Measurements from ENCODE around the gene UBIAD1. TPM values are rescaled to one million over a fixed set of nuclear protein-coding genes. Genes with fewer than 3 reads are reported as not detected.

UBIAD1 gene
- total RNA-seq, 3 donors from 2014 or later: 8.9 to 14.9 (median 12.6) TPM

DNA sequence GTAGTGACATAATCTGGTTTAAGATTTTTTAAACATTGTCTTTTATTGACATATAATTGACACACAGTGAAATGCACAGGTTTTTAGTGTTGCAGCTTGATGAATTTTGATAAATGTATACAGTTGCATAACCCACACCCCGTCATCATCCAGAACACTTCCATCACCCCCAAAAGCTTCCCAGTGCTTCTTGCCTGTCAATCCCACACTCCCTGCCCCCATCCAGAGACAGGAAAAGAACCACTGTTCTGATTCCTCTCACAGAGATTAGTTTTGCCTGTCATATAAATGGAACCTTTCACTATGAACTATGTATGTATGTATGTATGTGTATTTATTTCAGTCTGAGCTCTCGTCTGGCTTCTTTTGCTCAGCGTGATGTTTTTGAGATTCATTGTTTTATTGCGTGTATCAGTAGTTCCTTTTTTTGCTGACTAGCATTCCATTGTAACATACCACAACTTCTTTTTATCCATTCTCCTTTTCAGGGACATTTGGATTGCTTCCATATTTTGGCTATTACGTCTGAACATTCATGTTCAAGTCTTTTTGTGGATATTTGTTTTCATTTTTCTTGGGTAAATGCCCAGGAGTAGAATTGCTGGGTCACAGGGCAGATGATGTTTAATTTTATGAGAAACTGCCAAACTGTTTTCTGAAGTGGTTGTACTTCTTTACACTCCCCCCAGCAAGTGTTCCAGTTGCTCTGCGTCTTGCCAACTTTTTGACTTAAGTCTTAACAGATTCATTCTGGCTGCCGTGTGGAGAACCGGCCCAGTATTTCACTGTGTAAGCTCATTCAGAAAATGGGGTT, 8.7 kb downstream of the UBIAD1 start:
- ATAC-seq (no peak), DNase-seq (no peak)
- Histone ChIP-seq H3K4me3 (no peak overlapping the region), H3K9me3 (no peaks in the 10 kb centered on the region), H3K36me3 (ENCODE audit: low read depth) (no peaks in the 10 kb centered on the region), H3K4me1 (ENCODE audit: low read depth) (no peaks in the 10 kb centered on the region)
- intact Hi-C loops (cut with DNase I, micrococcal nuclease): no loop called here
- TF ChIP-seq, protein P1, sequence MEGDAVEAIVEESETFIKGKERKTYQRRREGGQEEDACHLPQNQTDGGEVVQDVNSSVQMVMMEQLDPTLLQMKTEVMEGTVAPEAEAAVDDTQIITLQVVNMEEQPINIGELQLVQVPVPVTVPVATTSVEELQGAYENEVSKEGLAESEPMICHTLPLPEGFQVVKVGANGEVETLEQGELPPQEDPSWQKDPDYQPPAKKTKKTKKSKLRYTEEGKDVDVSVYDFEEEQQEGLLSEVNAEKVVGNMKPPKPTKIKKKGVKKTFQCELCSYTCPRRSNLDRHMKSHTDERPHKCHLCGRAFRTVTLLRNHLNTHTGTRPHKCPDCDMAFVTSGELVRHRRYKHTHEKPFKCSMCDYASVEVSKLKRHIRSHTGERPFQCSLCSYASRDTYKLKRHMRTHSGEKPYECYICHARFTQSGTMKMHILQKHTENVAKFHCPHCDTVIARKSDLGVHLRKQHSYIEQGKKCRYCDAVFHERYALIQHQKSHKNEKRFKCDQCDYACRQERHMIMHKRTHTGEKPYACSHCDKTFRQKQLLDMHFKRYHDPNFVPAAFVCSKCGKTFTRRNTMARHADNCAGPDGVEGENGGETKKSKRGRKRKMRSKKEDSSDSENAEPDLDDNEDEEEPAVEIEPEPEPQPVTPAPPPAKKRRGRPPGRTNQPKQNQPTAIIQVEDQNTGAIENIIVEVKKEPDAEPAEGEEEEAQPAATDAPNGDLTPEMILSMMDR (IDR thresholded peaks at IDR 0.05): no peak

DNA sequence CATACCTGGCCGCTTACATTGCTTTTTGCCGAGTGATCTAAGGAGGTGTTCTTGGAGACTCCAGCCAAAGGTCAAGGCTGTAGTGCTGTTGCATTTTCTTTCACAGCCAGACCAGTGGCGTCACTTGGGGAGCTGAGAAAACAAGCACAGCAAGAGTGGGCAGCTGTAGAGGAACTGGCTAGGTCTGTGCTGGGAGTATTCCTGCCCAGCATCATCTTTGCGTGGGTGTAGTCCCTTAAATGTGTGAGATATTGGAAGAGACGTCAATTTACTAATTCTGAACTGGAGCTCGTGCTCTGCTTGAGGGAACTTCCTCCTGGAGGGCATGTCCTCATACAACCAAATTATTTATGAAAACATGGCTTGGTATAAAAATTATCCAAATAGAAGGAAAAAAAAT, 10.2 kb downstream of the UBIAD1 start:
- TF ChIP-seq, protein P1 (IDR thresholded peaks at IDR 0.05): no peak
- Histone ChIP-seq H3K36me3 (ENCODE audit: low read depth) (no peaks in the 10 kb centered on the region), H3K9me3 (no peaks in the 10 kb centered on the region), H3K4me3 (no peak overlapping the region), H3K4me1 (ENCODE audit: low read depth) (no peaks in the 10 kb centered on the region)
- intact Hi-C loops (cut with DNase I, micrococcal nuclease): no loop called here
- DNase-seq (no peak), ATAC-seq (no peak)

DNA sequence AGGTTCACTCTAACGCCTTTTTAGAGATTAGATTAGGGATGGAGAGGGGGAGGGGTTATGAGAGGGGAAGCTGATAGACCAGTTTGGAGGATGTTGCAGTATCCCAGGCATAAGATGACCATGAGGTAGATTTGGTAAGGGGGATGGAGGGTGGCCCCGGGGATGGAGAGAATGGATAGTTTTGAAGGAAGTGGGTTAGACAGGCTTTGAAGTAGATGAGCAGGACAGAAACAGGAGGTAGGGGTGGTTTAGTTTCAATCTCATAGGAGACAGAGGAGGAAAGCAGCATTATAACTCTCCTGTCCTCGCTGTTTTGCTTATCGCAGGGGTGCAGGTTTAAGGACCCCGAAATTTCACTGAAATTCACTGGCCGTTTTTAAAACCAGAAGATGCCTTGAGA, 11.8 kb downstream of the UBIAD1 start:
- H3K4me1 ChIP-seq (ENCODE audit: low read depth): no peaks in the 10 kb centered on the region
- ATAC-seq: no peak
- no peak for DNase-seq
- TF ChIP-seq, protein P1 (IDR thresholded peaks at IDR 0.05): no peak
- intact Hi-C loops (cut with DNase I, micrococcal nuclease): no loop called here
- no peaks in the 10 kb centered on the region for H3K9me3 ChIP-seq
- no peak overlapping the region for H3K4me3 ChIP-seq
- H3K36me3 ChIP-seq (ENCODE audit: low read depth): no peaks in the 10 kb centered on the region

GRCh38 chr1:11285883-11286734, 13.1 kb downstream of the UBIAD1 start:
- DNase-seq (no peak), ATAC-seq (no peak)
- H3K9me3 ChIP-seq: no peaks in the 10 kb centered on the region
- no peaks in the 10 kb centered on the region for H3K36me3 ChIP-seq (ENCODE audit: low read depth)
- no peaks in the 10 kb centered on the region for H3K4me1 ChIP-seq (ENCODE audit: low read depth)
- no peak overlapping the region for H3K4me3 ChIP-seq
- intact Hi-C loops (cut with DNase I, micrococcal nuclease): no loop called here
- TF ChIP-seq, protein P1 (IDR thresholded peaks at IDR 0.05): no peak

DNA sequence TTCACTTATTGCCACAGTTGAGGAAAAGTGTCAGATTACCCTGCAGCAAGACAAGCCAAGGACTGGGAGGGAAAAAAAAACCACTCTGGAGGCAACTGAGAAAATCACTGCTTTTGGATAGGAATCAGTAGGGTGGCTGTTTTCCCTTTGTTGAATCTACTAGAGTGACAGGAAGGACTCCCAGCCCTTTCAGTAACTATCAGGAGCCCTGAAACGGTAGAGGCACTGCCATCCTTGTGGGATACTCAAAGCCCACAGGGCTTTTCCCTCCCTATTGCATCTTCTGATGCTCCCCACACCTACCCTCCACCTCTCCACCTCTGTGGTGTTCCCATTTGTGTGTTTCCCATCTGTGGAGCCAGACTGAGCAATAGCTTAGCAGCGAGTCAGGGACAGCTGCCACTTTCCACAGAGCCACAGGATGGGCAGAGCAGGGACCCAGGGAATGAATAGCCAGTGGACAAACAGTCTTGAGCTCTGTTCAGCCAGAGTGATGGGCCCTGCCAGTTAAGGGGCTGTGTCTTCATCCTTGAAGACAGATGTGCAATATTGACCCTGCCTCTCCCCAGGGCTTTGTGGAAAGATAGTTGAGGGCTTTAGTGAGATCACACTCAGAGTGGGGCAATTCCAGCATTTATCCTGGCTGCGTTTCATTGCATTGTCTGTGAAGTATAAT, 13.9 kb downstream of the UBIAD1 start:
- ATAC-seq: no peak
- no peaks in the 10 kb centered on the region for H3K9me3 ChIP-seq
- H3K36me3 ChIP-seq (ENCODE audit: low read depth): no peaks in the 10 kb centered on the region
- no peak overlapping the region for H3K4me3 ChIP-seq
- no peaks in the 10 kb centered on the region for H3K4me1 ChIP-seq (ENCODE audit: low read depth)
- no peak for DNase-seq
- intact Hi-C loops (cut with DNase I, micrococcal nuclease): no loop called here
- TF ChIP-seq, protein P1 (IDR thresholded peaks at IDR 0.05): no peak

All from mucosa of descending colon (tissue), 3 donors.